GM19452 (cell line): Measurements from ENCODE around the gene PNPLA3.

Experiments
- ATAC-seq: cut with Tn5 transposase; IDR thresholded peaks from one replicate; pipeline ENCODE4 v1.9.1; 2021; ENCODE audit not compliant: unreplicated experiment

The PNPLA3 gene

GRCh38 chr22:43923631-43924464, at the start of gene PNPLA3:
Gene PNPLA3 (plus strand): TSS chr22:43923805. CDS start chr22:43923912, 107 bp downstream.
- ATAC-seq = no peak

GRCh38 chr22:43876866-43877509, 46.6 kb upstream of the PNPLA3 start:
- no peak for ATAC-seq

- no peak for ATAC-seq
Measured at GRCh38 chr22:43878079-43878795, 45.4 kb upstream of the PNPLA3 start.

- ATAC-seq = no peak
Measured at GRCh38 chr22:43878831-43879550, 44.6 kb upstream of the PNPLA3 start.

GRCh38 chr22:43879901-43880540, 43.6 kb upstream of the PNPLA3 start:
- no peak for ATAC-seq

- ATAC-seq = no peak
Measured at GRCh38 chr22:43880541-43880991, 43.0 kb upstream of the PNPLA3 start.

- no peak for ATAC-seq
Measured at GRCh38 chr22:43881091-43882061, 42.2 kb upstream of the PNPLA3 start.

- ATAC-seq = no peak
Measured at GRCh38 chr22:43882122-43882767, 41.4 kb upstream of the PNPLA3 start.

- ATAC-seq = no peak
Measured at GRCh38 chr22:43883012-43883661, 40.5 kb upstream of the PNPLA3 start.

- no peak for ATAC-seq
Measured at GRCh38 chr22:43883719-43884415, 39.7 kb upstream of the PNPLA3 start.

GRCh38 chr22:43884600-43885318, 38.8 kb upstream of the PNPLA3 start:
- peak; percentile 83 for ATAC-seq

- ATAC-seq = no peak
Measured at GRCh38 chr22:43885319-43885671, 38.3 kb upstream of the PNPLA3 start.

- no peak for ATAC-seq
Measured at GRCh38 chr22:43885786-43886185, 37.8 kb upstream of the PNPLA3 start.

GRCh38 chr22:43886231-43886630, 37.4 kb upstream of the PNPLA3 start:
- ATAC-seq = no peak

- ATAC-seq = no peak
Measured at GRCh38 chr22:43887391-43887790, 36.2 kb upstream of the PNPLA3 start.

GRCh38 chr22:43888740-43889139, 34.9 kb upstream of the PNPLA3 start:
- no peak for ATAC-seq

GRCh38 chr22:43889201-43889859, 34.3 kb upstream of the PNPLA3 start:
- ATAC-seq = no peak
